ENCODE measurements around the gene SLC25A12. TPM values are rescaled to one million over a fixed set of nuclear protein-coding genes. Genes with fewer than 3 reads are reported as not detected.

SLC25A12 gene
- total RNA-seq, 4 donors from 2014 or later = 15.9 to 20.5 (median 18.6) TPM

GRCh38 chr2:171924170-171924942 is 30.3 kb upstream of the SLC25A12 start:
- H3K27ac ChIP-seq = peak overlapping the region in 1 of 4 donors; percentile 94
- WGBS, 2 donors = 91% methylated on average over 17 of the region's 17 CpGs
- H3K27me3 ChIP-seq = no peaks in the 10 kb centered on the region
- peaks cover 0 to 27% (median 15%) of the 10 kb centered on the region in 4 donors for H3K4me1 ChIP-seq
- no peak overlapping the region for H3K4me3 ChIP-seq
- no peak for DNase-seq (ENCODE audit: low spot score in 2 of 2)
- H3K36me3 ChIP-seq = peaks cover 0 to 33% (median 0%) of the 10 kb centered on the region in 3 donors
- H3K9me3 ChIP-seq = no peaks in the 10 kb centered on the region
- TF ChIP-seq POLR2A (IDR thresholded peaks at IDR 0.05) = no peak
- TF ChIP-seq, protein P1, sequence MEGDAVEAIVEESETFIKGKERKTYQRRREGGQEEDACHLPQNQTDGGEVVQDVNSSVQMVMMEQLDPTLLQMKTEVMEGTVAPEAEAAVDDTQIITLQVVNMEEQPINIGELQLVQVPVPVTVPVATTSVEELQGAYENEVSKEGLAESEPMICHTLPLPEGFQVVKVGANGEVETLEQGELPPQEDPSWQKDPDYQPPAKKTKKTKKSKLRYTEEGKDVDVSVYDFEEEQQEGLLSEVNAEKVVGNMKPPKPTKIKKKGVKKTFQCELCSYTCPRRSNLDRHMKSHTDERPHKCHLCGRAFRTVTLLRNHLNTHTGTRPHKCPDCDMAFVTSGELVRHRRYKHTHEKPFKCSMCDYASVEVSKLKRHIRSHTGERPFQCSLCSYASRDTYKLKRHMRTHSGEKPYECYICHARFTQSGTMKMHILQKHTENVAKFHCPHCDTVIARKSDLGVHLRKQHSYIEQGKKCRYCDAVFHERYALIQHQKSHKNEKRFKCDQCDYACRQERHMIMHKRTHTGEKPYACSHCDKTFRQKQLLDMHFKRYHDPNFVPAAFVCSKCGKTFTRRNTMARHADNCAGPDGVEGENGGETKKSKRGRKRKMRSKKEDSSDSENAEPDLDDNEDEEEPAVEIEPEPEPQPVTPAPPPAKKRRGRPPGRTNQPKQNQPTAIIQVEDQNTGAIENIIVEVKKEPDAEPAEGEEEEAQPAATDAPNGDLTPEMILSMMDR (IDR thresholded peaks at IDR 0.05) = no peak
- TF ChIP-seq EP300 (IDR thresholded peaks at IDR 0.05) = no peak

DNA sequence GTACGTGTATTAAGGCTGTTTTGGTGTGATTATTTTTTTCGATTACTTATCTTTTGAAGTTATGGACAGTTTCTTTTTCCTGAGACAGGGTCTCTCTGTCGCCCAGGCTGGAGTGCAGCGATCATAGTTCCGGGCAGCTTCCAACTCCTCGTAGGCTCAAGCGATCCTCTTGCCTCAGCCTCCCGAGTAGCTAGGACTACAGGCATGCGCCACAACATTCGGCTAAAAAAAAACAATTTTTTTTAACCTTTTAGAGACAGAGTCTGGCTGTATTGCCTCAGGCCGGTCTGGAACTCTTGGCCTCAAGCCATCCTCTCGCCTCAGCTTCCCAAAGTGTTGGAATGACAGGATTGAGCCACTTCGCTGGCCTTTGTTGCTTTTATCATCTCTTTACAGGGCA is 29.2 kb upstream of the SLC25A12 start:
- H3K27ac ChIP-seq = peak overlapping the region; percentile 91 to 94 (median 94)
- peak overlapping the region; percentile 54 to 77 (median 71) for H3K4me3 ChIP-seq
- H3K9me3 ChIP-seq = no peaks in the 10 kb centered on the region
- DNase-seq (ENCODE audit: low spot score in 2 of 2) = no peak
- H3K4me1 ChIP-seq = peaks cover 0 to 27% (median 15%) of the 10 kb centered on the region in 4 donors
- 14 to 22% methylated on average over 13 of the region's 13 CpGs for WGBS, 2 donors
- TF ChIP-seq, protein P1 (IDR thresholded peaks at IDR 0.05) = no peak
- TF ChIP-seq EP300 (IDR thresholded peaks at IDR 0.05) (no peak), POLR2A (IDR thresholded peaks at IDR 0.05) (no peak)
- no peaks in the 10 kb centered on the region for H3K27me3 ChIP-seq
- peaks cover 0 to 21% (median 0%) of the 10 kb centered on the region in 3 donors for H3K36me3 ChIP-seq

GRCh38 chr2:171922230-171923022 is 28.4 kb upstream of the SLC25A12 start, which contains the start of gene HAT1:
HAT1 (plus strand) TSS chr2:171922461; CDS start chr2:171922501, 40 bp downstream.
- no peaks in the 10 kb centered on the region for H3K27me3 ChIP-seq
- peak; percentile 95 to 98 for DNase-seq (ENCODE audit: low spot score in 2 of 2)
- H3K27ac ChIP-seq = peak within 1 kb of the TSS; percentile 91 to 94 (median 94)
- 0 to 1% methylated on average over 55 to 56 of the region's 61 CpGs for WGBS, 2 donors
- peak within 1 kb of the TSS; percentile 54 to 77 (median 71) for H3K4me3 ChIP-seq
- no peaks in the 10 kb centered on the region for H3K9me3 ChIP-seq
- H3K4me1 ChIP-seq = peaks cover 0 to 27% (median 15%) of the 10 kb centered on the region in 4 donors
- peaks cover 0 to 13% (median 0%) of the 10 kb centered on the region in 3 donors for H3K36me3 ChIP-seq
- TF ChIP-seq EP300 (IDR thresholded peaks at IDR 0.05) = peak; percentile 80 to 85
- TF ChIP-seq POLR2A (IDR thresholded peaks at IDR 0.05) = peak; percentile 26 to 70
- TF ChIP-seq, protein P1 (IDR thresholded peaks at IDR 0.05) = no peak

DNA sequence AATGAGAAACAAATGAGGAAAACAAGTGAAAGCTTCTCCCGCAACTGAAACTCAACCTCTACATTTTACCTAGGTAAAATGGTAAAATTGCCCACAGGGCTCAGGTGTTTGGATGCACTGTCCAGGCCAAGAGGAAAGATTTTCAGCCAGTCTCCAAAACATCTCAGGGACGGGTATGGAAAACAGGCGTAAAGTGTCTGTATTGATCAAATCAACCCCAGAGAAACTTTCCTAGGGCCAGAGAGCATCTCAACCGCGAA is 27.9 kb upstream of the SLC25A12 start:
- TF ChIP-seq POLR2A (IDR thresholded peaks at IDR 0.05) (no peak), EP300 (IDR thresholded peaks at IDR 0.05) (no peak)
- TF ChIP-seq, protein P1 (IDR thresholded peaks at IDR 0.05) = no peak
- H3K27ac ChIP-seq = peak overlapping the region; percentile 91 to 94 (median 94)
- H3K27me3 ChIP-seq = no peaks in the 10 kb centered on the region
- WGBS, 2 donors = 12 to 15% methylated on average over 5 of the region's 5 CpGs
- H3K36me3 ChIP-seq = peaks cover 0 to 8% (median 0%) of the 10 kb centered on the region in 3 donors
- peaks cover 0 to 27% (median 15%) of the 10 kb centered on the region in 4 donors for H3K4me1 ChIP-seq
- no peak for DNase-seq (ENCODE audit: low spot score in 2 of 2)
- no peaks in the 10 kb centered on the region for H3K9me3 ChIP-seq
- peak overlapping the region; percentile 54 to 77 (median 71) for H3K4me3 ChIP-seq
